ENCODE data around the gene PPARG. TPM values are rescaled to one million over a fixed set of nuclear protein-coding genes. Genes with fewer than 3 reads are reported as not detected.

PPARG gene
- total and polyA plus RNA-seq, 2 of the 13 experiments (the other 11 are each of a cell fraction or from before 2014, with no cell fraction given): 13.9 to 58.3 TPM

DNA sequence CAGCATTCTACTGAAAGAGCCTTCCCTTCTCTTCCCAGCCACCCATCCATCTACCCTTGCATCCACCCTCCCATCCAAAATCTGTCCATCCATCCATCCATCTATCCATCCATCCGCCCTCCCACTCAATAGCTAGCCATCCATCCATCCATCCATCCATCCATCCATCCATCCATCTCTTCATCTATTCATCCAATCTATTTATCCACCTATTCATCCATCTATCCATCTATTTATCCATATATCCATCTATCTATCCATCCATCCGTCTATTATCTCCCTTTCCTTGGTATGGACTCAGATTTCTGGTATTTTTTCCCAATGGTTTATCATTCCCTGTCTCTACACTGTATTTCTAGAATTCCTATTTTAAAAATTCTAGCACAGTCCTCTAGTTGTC lies 46.1 kb upstream of the PPARG start:
- no TSS peak for BruUV-seq (replicated peaks)
- intact Hi-C loops (cut with micrococcal nuclease; ENCODE audit: unreplicated experiment) (no loop called here), in situ Hi-C loops (cut with HindIII; ENCODE audit: extremely low pct_ligation_motif_present, low pct_unique_long_range_greater_than_20kb) (no loop called here)
- ChIA-PET CTCF (ENCODE audit: low intra/inter-chr PET ratio, low total read pairs) (no interaction called here), POLR2A (no interaction called here)
- H3K27me3 ChIP-seq (ENCODE audit: control insufficient read depth in 1 of 2, insufficient read depth in 2 of 2, low read length in 2 of 2): peaks cover 0 to 7% of the 10 kb centered on the region in 2 experiments; a peak in 2 of 5 replicates
- H3K4me2 ChIP-seq (ENCODE audit: low read depth, low read length): no peak overlapping the region
- ATAC-seq (no peak), FAIRE-seq (no peak), DNase-seq (ENCODE audit: low spot score) (no peak)
- H3K4me3 ChIP-seq (replicated peaks in 1 of 3; ENCODE audit: insufficient read depth in 1 of 3, low read depth in 2 of 3, low read length in 3 of 3): no peak overlapping the region
- no peaks in the 10 kb centered on the region for H3K36me3 ChIP-seq (replicated peaks in 1 of 2; ENCODE audit: control insufficient read depth in 1 of 2, insufficient read depth in 2 of 2, low read length in 2 of 2)
- TF ChIP-seq ZNF775 (CRISPR knock-in tag; IDR thresholded peaks at IDR 0.05; ENCODE audit: borderline replicate concordance): no peak
- no peak for TF ChIP-seq MIER3 (CRISPR knock-in tag; IDR thresholded peaks at IDR 0.05; ENCODE audit: borderline replicate concordance)
- no peak for TF ChIP-seq ZEB1 (IDR thresholded peaks at IDR 0.05; ENCODE audit: insufficient replicate concordance, low read depth)
- no peak for TF ChIP-seq ZNF367 (CRISPR knock-in tag; IDR thresholded peaks at IDR 0.05; ENCODE audit: borderline replicate concordance)
- no peak for TF ChIP-seq ZNF788 (CRISPR knock-in tag; IDR thresholded peaks at IDR 0.05; ENCODE audit: borderline replicate concordance)
- no peak for TF ChIP-seq NR2F1 (CRISPR knock-in tag; IDR thresholded peaks at IDR 0.05)
- no peak for TF ChIP-seq ZNF850 (CRISPR knock-in tag; conservative IDR thresholded peaks at IDR 0.05)
- TF ChIP-seq ZNF451 (CRISPR knock-in tag; IDR thresholded peaks at IDR 0.05): no peak
- no peak for TF ChIP-seq ZNF441 (CRISPR knock-in tag; IDR thresholded peaks at IDR 0.05; ENCODE audit: borderline replicate concordance)
- no peak for TF ChIP-seq ZNF598 (CRISPR knock-in tag; IDR thresholded peaks at IDR 0.05; ENCODE audit: borderline replicate concordance)
- no peak for TF ChIP-seq EEA1 (CRISPR knock-in tag; IDR thresholded peaks at IDR 0.05; ENCODE audit: borderline replicate concordance)
- TF ChIP-seq, protein P1, sequence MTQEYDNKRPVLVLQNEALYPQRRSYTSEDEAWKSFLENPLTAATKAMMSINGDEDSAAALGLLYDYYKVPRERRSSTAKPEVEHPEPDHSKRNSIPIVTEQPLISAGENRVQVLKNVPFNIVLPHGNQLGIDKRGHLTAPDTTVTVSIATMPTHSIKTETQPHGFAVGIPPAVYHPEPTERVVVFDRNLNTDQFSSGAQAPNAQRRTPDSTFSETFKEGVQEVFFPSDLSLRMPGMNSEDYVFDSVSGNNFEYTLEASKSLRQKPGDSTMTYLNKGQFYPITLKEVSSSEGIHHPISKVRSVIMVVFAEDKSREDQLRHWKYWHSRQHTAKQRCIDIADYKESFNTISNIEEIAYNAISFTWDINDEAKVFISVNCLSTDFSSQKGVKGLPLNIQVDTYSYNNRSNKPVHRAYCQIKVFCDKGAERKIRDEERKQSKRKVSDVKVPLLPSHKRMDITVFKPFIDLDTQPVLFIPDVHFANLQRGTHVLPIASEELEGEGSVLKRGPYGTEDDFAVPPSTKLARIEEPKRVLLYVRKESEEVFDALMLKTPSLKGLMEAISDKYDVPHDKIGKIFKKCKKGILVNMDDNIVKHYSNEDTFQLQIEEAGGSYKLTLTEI (CRISPR knock-in tag; conservative IDR thresholded peaks at IDR 0.05): no peak
- TF ChIP-seq, protein P2, sequence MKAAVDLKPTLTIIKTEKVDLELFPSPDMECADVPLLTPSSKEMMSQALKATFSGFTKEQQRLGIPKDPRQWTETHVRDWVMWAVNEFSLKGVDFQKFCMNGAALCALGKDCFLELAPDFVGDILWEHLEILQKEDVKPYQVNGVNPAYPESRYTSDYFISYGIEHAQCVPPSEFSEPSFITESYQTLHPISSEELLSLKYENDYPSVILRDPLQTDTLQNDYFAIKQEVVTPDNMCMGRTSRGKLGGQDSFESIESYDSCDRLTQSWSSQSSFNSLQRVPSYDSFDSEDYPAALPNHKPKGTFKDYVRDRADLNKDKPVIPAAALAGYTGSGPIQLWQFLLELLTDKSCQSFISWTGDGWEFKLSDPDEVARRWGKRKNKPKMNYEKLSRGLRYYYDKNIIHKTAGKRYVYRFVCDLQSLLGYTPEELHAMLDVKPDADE (CRISPR knock-in tag; IDR thresholded peaks at IDR 0.05): no peak
- no peak for TF ChIP-seq ZNF432 (CRISPR knock-in tag; IDR thresholded peaks at IDR 0.05; ENCODE audit: borderline replicate concordance)
- TF ChIP-seq ZNF572 (CRISPR knock-in tag; IDR thresholded peaks at IDR 0.05): no peak
- TF ChIP-seq RARG (CRISPR knock-in tag; IDR thresholded peaks at IDR 0.05; ENCODE audit: low read depth): no peak
- no peak for TF ChIP-seq NCOA1 (CRISPR knock-in tag; IDR thresholded peaks at IDR 0.05)
- no peak overlapping the region for H2AFZ ChIP-seq (ENCODE audit: low read length)
- H3K79me2 ChIP-seq (ENCODE audit: insufficient read depth, low read length): no peaks in the 10 kb centered on the region
- H3K9me3 ChIP-seq (ENCODE audit: low read length): no peaks in the 10 kb centered on the region
- WGBS (ENCODE audit: low lambda C conversion rate): 8% methylated on average over 2 of the region's 2 CpGs
- no peak overlapping the region for H3K27ac ChIP-seq (ENCODE audit: extremely low read length, insufficient read depth, low read length)
- H3K4me1 ChIP-seq (ENCODE audit: insufficient read depth, low read length): no peaks in the 10 kb centered on the region
- no peak overlapping the region for H3K9ac ChIP-seq (ENCODE audit: insufficient read depth, low read depth, low read length)
- H4K20me1 ChIP-seq (ENCODE audit: insufficient read depth, low read length): no peaks in the 10 kb centered on the region

All from HepG2 (cell line).